GM12878 (cell line): ENCODE data around the gene SFSWAP.
"Not testable (repeated sequence)": the region's sequence is repeated elsewhere in the genome, so short reads cannot be mapped to it uniquely, and the experiment has no call there.

Experiments used
- EP300 ChIP-seq, 2 experiments: fragments of 150-350 bp in 1 of 2; IDR thresholded peaks; 2 replicates each; pipeline ENCODE4 v1.6.1; 2011 to 2012; ENCODE audit warnings: low read depth in 2 of 2, low read length in 2 of 2, borderline replicate concordance in 1 of 2, improper control_type of control experiment in 1 of 2, inconsistent platforms in 1 of 2; ENCODE audit not compliant: control insufficient read depth in 1 of 2
- EZH2 ChIP-seq: IDR thresholded peaks from 2 replicates; pipeline ENCODE4 v1.6.1; 2012; ENCODE audit warnings: low read depth, mild to moderate bottlenecking, control low read depth, inconsistent platforms, low read length, borderline replicate concordance; ENCODE audit not compliant: control insufficient read depth
- JUNB ChIP-seq: IDR thresholded peaks from 2 replicates; pipeline ENCODE4 v1.6.1; 2016; ENCODE audit warnings: antibody characterized with exemption, mild to moderate bottlenecking
- POLR2AphosphoS5 ChIP-seq: IDR thresholded peaks from 2 replicates; pipeline ENCODE4 v1.6.1; 2011; ENCODE audit warnings: mild to moderate bottlenecking, low read length, inconsistent platforms
- RFX5 ChIP-seq: IDR thresholded peaks from 2 replicates; pipeline ENCODE4 v1.6.1; 2011; ENCODE audit warnings: low read depth, low read length, improper control_type of control experiment
- WRNIP1 ChIP-seq: IDR thresholded peaks from 2 replicates; pipeline ENCODE4 v1.6.1; 2011; ENCODE audit warnings: low read depth, low read length, improper control_type of control experiment, borderline replicate concordance
- ZZZ3 ChIP-seq: IDR thresholded peaks from 2 replicates; pipeline ENCODE4 v1.6.1; 2011; ENCODE audit warnings: low read depth; ENCODE audit not compliant: control insufficient read depth, insufficient read length
- TF ChIP-seq, protein P1 (sequence below), 3 experiments: IDR thresholded peaks in 2 of 3; conservative IDR thresholded peaks in 1 of 3; 2 replicates each; pipeline ENCODE4 v1.5.1; 2011; ENCODE audit warnings: low read depth in 3 of 3, low read length in 3 of 3, mild to moderate bottlenecking in 3 of 3, control low read depth in 2 of 3, moderate library complexity in 2 of 3, inconsistent platforms in 1 of 3, mixed read lengths in 1 of 3; ENCODE audit not compliant: control insufficient read depth in 2 of 3, insufficient read depth in 1 of 3; ENCODE audit errors: extremely low read depth in 1 of 3
- TF ChIP-seq, protein P2 (sequence below): fragments of 450-650 bp; IDR thresholded peaks from 2 replicates; pipeline ENCODE4 v1.6.1; 2018; ENCODE audit warnings: mild to moderate bottlenecking, low read depth, moderate library complexity; ENCODE audit not compliant: partially characterized antibody

- not testable (repeated sequence) for TF ChIP-seq RFX5; POLR2AphosphoS5; WRNIP1; ZZZ3; EP300 (IDR thresholded peaks at IDR 0.05; ENCODE audit: borderline replicate concordance in 1 of 2, control insufficient read depth in 1 of 2, low read depth in 2 of 2, low read length in 2 of 2); EZH2; JUNB
- TF ChIP-seq, protein P1, sequence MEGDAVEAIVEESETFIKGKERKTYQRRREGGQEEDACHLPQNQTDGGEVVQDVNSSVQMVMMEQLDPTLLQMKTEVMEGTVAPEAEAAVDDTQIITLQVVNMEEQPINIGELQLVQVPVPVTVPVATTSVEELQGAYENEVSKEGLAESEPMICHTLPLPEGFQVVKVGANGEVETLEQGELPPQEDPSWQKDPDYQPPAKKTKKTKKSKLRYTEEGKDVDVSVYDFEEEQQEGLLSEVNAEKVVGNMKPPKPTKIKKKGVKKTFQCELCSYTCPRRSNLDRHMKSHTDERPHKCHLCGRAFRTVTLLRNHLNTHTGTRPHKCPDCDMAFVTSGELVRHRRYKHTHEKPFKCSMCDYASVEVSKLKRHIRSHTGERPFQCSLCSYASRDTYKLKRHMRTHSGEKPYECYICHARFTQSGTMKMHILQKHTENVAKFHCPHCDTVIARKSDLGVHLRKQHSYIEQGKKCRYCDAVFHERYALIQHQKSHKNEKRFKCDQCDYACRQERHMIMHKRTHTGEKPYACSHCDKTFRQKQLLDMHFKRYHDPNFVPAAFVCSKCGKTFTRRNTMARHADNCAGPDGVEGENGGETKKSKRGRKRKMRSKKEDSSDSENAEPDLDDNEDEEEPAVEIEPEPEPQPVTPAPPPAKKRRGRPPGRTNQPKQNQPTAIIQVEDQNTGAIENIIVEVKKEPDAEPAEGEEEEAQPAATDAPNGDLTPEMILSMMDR (IDR thresholded peaks at IDR 0.05 in 2 of 3, conservative IDR thresholded peaks at IDR 0.05 in 1 of 3; ENCODE audit: control insufficient read depth in 2 of 3, extremely low read depth in 1 of 3, insufficient read depth in 1 of 3, low read depth in 3 of 3, low read length in 3 of 3): not testable (repeated sequence)
- TF ChIP-seq, protein P2, sequence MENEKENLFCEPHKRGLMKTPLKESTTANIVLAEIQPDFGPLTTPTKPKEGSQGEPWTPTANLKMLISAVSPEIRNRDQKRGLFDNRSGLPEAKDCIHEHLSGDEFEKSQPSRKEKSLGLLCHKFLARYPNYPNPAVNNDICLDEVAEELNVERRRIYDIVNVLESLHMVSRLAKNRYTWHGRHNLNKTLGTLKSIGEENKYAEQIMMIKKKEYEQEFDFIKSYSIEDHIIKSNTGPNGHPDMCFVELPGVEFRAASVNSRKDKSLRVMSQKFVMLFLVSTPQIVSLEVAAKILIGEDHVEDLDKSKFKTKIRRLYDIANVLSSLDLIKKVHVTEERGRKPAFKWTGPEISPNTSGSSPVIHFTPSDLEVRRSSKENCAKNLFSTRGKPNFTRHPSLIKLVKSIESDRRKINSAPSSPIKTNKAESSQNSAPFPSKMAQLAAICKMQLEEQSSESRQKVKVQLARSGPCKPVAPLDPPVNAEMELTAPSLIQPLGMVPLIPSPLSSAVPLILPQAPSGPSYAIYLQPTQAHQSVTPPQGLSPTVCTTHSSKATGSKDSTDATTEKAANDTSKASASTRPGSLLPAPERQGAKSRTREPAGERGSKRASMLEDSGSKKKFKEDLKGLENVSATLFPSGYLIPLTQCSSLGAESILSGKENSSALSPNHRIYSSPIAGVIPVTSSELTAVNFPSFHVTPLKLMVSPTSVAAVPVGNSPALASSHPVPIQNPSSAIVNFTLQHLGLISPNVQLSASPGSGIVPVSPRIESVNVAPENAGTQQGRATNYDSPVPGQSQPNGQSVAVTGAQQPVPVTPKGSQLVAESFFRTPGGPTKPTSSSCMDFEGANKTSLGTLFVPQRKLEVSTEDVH: not testable (repeated sequence)
Measured at GRCh38 chr12:131744675-131745074, 33.8 kb downstream of the SFSWAP start.
